A673 (cell line): ENCODE measurements around the gene CPNE8. TPM values are rescaled to one million over a fixed set of nuclear protein-coding genes. Genes with fewer than 3 reads are reported as not detected.

Experiments
- BruUV-seq: library from RNA; stranded (reverse); fragments of 400-500 nt; replicated peaks from 2 replicates; lab custom pipeline; 2021; lab: Mats Ljungman, UMichigan
- CTCF ChIA-PET: fragments of 300-600 bp; sonication (Branson Sonifier 250); formaldehyde crosslinking; loops from one replicate; lab custom pipeline; 2022; ENCODE audit warnings: antibody characterized with exemption; lab: Charles Lee
- POLR2A ChIA-PET: fragments of 300-600 bp; sonication (Branson Sonifier 250); formaldehyde crosslinking; loops from one replicate; lab custom pipeline; 2022; ENCODE audit warnings: antibody characterized with exemption; ENCODE audit not compliant: low non-redundant PET; lab: Charles Lee
- DNase-seq: peaks from one replicate; pipeline ENCODE4 v3.0.0-alpha.2; 2015; ENCODE audit warnings: low spot score
- H3K27ac ChIP-seq: fragments of 200-600 bp; sonication (generic); 2 replicates; pipeline ENCODE4 v1.5.1; 2016; ENCODE audit warnings: mixed run types, low read depth, mild to moderate bottlenecking, mixed read lengths, antibody characterized with exemption, low read length; ENCODE audit not compliant: poor library complexity, severe bottlenecking
- H3K27me3 ChIP-seq: fragments of 200-600 bp; sonication (generic); replicated peaks from 2 replicates; pipeline ENCODE4 v1.6.1; 2017; ENCODE audit warnings: mixed run types, low read depth, mild to moderate bottlenecking, mixed read lengths, antibody characterized with exemption, low read length; ENCODE audit not compliant: insufficient read depth, poor library complexity
- H3K36me3 ChIP-seq: fragments of 200-600 bp; sonication (generic); 2 replicates; pipeline ENCODE4 v1.6.1; 2016; ENCODE audit warnings: mixed run types, mild to moderate bottlenecking, mixed read lengths, antibody characterized with exemption, low read length; ENCODE audit not compliant: insufficient read depth, poor library complexity, severe bottlenecking
- H3K4me1 ChIP-seq: fragments of 200-600 bp; sonication (generic); 2 replicates; pipeline ENCODE4 v1.6.1; 2017; ENCODE audit warnings: mixed run types, mild to moderate bottlenecking, mixed read lengths, antibody characterized with exemption, low read length; ENCODE audit not compliant: insufficient read depth, poor library complexity, severe bottlenecking
- H3K4me3 ChIP-seq: fragments of 200-600 bp; sonication (generic); 2 replicates; pipeline ENCODE4 v1.5.1; 2016; ENCODE audit warnings: low read depth, mixed run types, mild to moderate bottlenecking, mixed read lengths, low read length; ENCODE audit not compliant: poor library complexity, severe bottlenecking
- H3K9me3 ChIP-seq: fragments of 200-600 bp; sonication (generic); 2 replicates; pipeline ENCODE4 v1.6.1; 2016; ENCODE audit warnings: mixed run types, low read depth, mild to moderate bottlenecking, mixed read lengths, antibody characterized with exemption, low read length; ENCODE audit not compliant: poor library complexity, severe bottlenecking
- EZH2 ChIP-seq: fragments of 200-600 bp; sonication (generic); IDR thresholded peaks from 2 replicates; pipeline ENCODE4 v1.6.1; 2017; ENCODE audit warnings: borderline replicate concordance, low read depth, mild to moderate bottlenecking, mixed read lengths, antibody characterized with exemption, low read length; ENCODE audit not compliant: poor library complexity, severe bottlenecking
- intact Hi-C: fragments of 100-400 bp; cut with micrococcal nuclease; formaldehyde crosslinking; loops from one replicate; pipeline ENCODE4 v1.10.0; 2022; ENCODE audit not compliant: unreplicated experiment
- total RNA-seq: library from RNA; stranded (reverse); gene quantifications from 2 replicates; pipeline ENCODE4 v1.2.3, GENCODE V29; 2021
- TF ChIP-seq, protein P1 (sequence below): fragments of 300-800, 200-600 bp; sonication (generic); conservative IDR thresholded peaks from 2 replicates; pipeline ENCODE4 v1.5.1; 2017; ENCODE audit warnings: low read depth, mild to moderate bottlenecking, antibody characterized with exemption, low read length, moderate library complexity, mixed read lengths

The CPNE8 gene
- total RNA-seq, 1 experiment from 2014 or later = 1.3 TPM

DNA sequence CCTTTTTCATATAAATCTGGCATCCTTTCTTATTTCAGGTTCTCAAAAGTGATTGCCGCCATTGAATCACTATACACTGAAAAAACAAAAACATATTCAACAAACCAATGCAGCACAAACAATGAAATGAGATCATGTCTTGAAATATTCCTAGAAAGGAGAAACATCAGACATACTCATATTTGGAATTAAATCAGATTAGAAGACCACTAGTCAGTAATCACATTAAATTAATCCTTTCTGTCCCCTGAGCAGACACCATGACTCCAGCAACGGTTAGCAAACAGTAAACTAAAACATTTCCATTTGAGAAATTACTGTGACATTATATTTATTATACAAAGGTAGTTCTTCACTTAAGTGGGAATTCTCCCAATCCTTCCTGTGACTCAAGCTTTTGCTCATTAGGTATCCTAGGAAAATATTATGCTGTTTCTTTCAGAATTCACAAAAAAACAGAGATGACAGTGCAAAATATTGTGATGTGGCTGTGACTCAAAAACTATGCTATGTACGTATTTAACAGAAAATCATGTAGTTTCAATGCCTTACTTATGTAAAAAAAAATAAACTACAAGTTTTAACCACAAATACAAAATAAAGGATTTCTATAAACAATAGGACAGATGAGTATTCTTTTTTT, 29.7 kb downstream of the CPNE8 start:
- no peak overlapping the region for H3K4me3 ChIP-seq
- BruUV-seq = no TSS peak
- H3K27me3 ChIP-seq = no peaks in the 10 kb centered on the region
- intact Hi-C loops = no loop called here
- CTCF ChIA-PET = no interaction called here
- no peak overlapping the region for H3K27ac ChIP-seq
- TF ChIP-seq, protein P1, sequence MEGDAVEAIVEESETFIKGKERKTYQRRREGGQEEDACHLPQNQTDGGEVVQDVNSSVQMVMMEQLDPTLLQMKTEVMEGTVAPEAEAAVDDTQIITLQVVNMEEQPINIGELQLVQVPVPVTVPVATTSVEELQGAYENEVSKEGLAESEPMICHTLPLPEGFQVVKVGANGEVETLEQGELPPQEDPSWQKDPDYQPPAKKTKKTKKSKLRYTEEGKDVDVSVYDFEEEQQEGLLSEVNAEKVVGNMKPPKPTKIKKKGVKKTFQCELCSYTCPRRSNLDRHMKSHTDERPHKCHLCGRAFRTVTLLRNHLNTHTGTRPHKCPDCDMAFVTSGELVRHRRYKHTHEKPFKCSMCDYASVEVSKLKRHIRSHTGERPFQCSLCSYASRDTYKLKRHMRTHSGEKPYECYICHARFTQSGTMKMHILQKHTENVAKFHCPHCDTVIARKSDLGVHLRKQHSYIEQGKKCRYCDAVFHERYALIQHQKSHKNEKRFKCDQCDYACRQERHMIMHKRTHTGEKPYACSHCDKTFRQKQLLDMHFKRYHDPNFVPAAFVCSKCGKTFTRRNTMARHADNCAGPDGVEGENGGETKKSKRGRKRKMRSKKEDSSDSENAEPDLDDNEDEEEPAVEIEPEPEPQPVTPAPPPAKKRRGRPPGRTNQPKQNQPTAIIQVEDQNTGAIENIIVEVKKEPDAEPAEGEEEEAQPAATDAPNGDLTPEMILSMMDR = no peak
- no peak for TF ChIP-seq EZH2
- peaks cover 4% of the 10 kb centered on the region for H3K4me1 ChIP-seq
- no peaks in the 10 kb centered on the region for H3K9me3 ChIP-seq
- no peak for DNase-seq
- POLR2A ChIA-PET = no interaction called here
- H3K36me3 ChIP-seq = no peaks in the 10 kb centered on the region

DNA sequence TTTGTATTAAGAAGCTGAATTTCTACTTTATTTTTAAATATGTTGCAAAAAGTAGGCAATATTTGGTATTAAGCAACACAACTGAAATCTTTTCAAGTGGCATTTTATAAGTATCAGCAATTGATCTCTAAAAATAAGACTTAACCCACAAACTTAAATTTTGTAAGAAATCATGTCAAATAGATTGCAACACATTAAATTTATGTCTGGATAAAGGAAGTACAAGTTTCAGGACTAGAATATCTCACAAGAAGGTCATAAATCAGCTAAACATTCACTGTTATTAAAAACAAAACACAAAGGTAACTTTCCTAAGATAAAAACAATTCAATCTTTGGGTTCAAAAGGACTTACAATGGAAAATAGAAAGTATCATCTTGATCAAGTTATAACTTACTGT, 32.8 kb downstream of the CPNE8 start:
- Histone ChIP-seq H3K4me3 (no peak overlapping the region), H3K4me1 (peaks cover 4% of the 10 kb centered on the region), H3K27ac (no peak overlapping the region), H3K27me3 (no peaks in the 10 kb centered on the region), H3K36me3 (no peaks in the 10 kb centered on the region), H3K9me3 (no peaks in the 10 kb centered on the region)
- TF ChIP-seq EZH2 = no peak
- TF ChIP-seq, protein P1 = no peak
- ChIA-PET POLR2A (no interaction called here), CTCF (no interaction called here)
- no peak for DNase-seq
- intact Hi-C loops = no loop called here
- no TSS peak for BruUV-seq

DNA sequence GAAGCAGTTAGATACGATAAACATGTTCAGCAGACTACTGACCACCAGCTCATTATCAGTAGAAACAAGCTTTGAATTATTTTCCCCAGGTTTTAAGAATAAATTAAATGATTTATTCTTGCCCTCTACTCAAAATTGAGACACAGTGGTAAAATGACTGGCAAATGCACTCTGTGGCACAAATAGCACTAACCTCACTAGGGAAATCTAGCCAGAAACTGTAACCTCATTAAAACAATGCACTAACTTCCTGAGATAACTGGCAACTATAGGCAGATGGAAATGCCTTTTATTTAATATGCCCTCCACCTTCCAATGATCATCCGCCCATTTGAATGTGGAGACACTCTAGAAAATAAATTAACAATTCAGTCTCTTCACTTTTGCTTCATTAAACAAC, 33.2 kb downstream of the CPNE8 start:
- Histone ChIP-seq H3K4me3 (no peak overlapping the region), H3K4me1 (peaks cover 4% of the 10 kb centered on the region), H3K27me3 (no peaks in the 10 kb centered on the region), H3K27ac (no peak overlapping the region), H3K9me3 (no peaks in the 10 kb centered on the region), H3K36me3 (no peaks in the 10 kb centered on the region)
- no peak for DNase-seq
- CTCF ChIA-PET = no interaction called here
- TF ChIP-seq, protein P1 = no peak
- no peak for TF ChIP-seq EZH2
- intact Hi-C loops = no loop called here
- POLR2A ChIA-PET = no interaction called here
- BruUV-seq = no TSS peak
